Middle frontal gyrus (tissue), 1 donor: ENCODE results near the gene SEMA6D.
"Not testable (repeated sequence)": the region's sequence is repeated elsewhere in the genome, so short reads cannot be mapped to it uniquely, and the experiment has no call there.

Experiments
- DNase-seq: peaks from one replicate; pipeline ENCODE4 v3.0.0-alpha.2; 2015; ENCODE audit warnings: low spot score; ENCODE audit errors: extremely low spot score

The SEMA6D gene

GRCh38 chr15:47718497-47719437 is 1.5 kb downstream of the SEMA6D start:
- no peak for DNase-seq

- DNase-seq, result no peak
Measured at GRCh38 chr15:47719730-47720129, 2.4 kb downstream of the SEMA6D start.

- DNase-seq, result no peak
Measured at GRCh38 chr15:47720555-47720954, 3.2 kb downstream of the SEMA6D start.

- no peak for DNase-seq
Measured at GRCh38 chr15:47721676-47722075, 4.4 kb downstream of the SEMA6D start.

GRCh38 chr15:47724346-47724745 is 7.0 kb downstream of the SEMA6D start:
- no peak for DNase-seq

- DNase-seq, result no peak
Measured at GRCh38 chr15:47725051-47725450, 7.7 kb downstream of the SEMA6D start.

GRCh38 chr15:47725906-47726305 is 8.6 kb downstream of the SEMA6D start:
- no peak for DNase-seq

- no peak for DNase-seq
Measured at GRCh38 chr15:47726399-47726823, 9.1 kb downstream of the SEMA6D start.

GRCh38 chr15:47727137-47727536 is 9.8 kb downstream of the SEMA6D start:
- DNase-seq, result no peak

GRCh38 chr15:47727676-47728075 is 10.4 kb downstream of the SEMA6D start:
- DNase-seq, result no peak

- DNase-seq, result no peak
Measured at GRCh38 chr15:47728426-47728825, 11.1 kb downstream of the SEMA6D start.

- DNase-seq, result no peak
Measured at GRCh38 chr15:47728886-47729285, 11.6 kb downstream of the SEMA6D start.

- no peak for DNase-seq
Measured at GRCh38 chr15:47731230-47731629, 13.9 kb downstream of the SEMA6D start.

- DNase-seq, result no peak
Measured at GRCh38 chr15:47732248-47732647, 14.9 kb downstream of the SEMA6D start.

GRCh38 chr15:47733085-47733484 is 15.8 kb downstream of the SEMA6D start:
- no peak for DNase-seq

- no peak for DNase-seq
Measured at GRCh38 chr15:47736143-47736786, 19.0 kb downstream of the SEMA6D start.

GRCh38 chr15:47737477-47737876 is 20.2 kb downstream of the SEMA6D start:
- DNase-seq, result no peak

- DNase-seq, result not testable (repeated sequence)
Measured at GRCh38 chr15:47738144-47738825, 21.0 kb downstream of the SEMA6D start.

GRCh38 chr15:47741082-47741481 is 23.8 kb downstream of the SEMA6D start:
- no peak for DNase-seq

- DNase-seq, result no peak
Measured at GRCh38 chr15:47741907-47742306, 24.6 kb downstream of the SEMA6D start.

GRCh38 chr15:47742334-47742733 is 25.0 kb downstream of the SEMA6D start:
- no peak for DNase-seq

- DNase-seq, result no peak
Measured at GRCh38 chr15:47742742-47743141, 25.4 kb downstream of the SEMA6D start.
